ENCODE measurements around the gene ZNF445.

DNA sequence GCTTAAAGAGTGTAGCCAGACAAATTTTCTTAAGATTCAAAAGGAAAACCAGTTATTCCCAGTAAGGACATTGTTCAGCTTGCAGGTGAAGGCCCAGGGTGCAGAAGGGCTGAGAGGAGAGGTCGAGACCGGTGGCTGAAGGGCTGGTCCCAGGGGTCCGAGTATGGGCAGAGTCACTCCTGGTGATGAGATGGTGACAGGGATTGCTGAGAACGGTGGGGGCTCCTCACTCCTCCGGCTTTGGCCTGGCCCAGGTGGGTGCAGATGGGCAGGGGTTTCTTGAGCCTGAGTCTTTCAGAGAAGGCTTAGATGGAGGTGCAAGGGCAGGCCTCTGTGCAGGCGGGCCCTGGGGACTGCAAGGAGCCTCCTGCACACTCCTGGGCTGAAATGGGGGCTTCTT is 56.2 kb downstream of the ZNF445 start:
- TF ChIP-seq, protein P1, sequence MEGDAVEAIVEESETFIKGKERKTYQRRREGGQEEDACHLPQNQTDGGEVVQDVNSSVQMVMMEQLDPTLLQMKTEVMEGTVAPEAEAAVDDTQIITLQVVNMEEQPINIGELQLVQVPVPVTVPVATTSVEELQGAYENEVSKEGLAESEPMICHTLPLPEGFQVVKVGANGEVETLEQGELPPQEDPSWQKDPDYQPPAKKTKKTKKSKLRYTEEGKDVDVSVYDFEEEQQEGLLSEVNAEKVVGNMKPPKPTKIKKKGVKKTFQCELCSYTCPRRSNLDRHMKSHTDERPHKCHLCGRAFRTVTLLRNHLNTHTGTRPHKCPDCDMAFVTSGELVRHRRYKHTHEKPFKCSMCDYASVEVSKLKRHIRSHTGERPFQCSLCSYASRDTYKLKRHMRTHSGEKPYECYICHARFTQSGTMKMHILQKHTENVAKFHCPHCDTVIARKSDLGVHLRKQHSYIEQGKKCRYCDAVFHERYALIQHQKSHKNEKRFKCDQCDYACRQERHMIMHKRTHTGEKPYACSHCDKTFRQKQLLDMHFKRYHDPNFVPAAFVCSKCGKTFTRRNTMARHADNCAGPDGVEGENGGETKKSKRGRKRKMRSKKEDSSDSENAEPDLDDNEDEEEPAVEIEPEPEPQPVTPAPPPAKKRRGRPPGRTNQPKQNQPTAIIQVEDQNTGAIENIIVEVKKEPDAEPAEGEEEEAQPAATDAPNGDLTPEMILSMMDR (conservative IDR thresholded peaks at IDR 0.05; ENCODE audit: low read length): no peak
- TF ChIP-seq EZH2phosphoT487 (IDR thresholded peaks at IDR 0.05; ENCODE audit: borderline replicate concordance): no peak
